PC-3 (cell line): ENCODE results near the gene SLC38A5.

Source experiments
- CTCF ChIP-seq: fragments of 300-600 bp; sonication (generic); conservative IDR thresholded peaks from 2 replicates; pipeline ENCODE4 v1.5.1; 2017; ENCODE audit warnings: antibody characterized with exemption, low read depth, mild to moderate bottlenecking, low read length
- EZH2 ChIP-seq: fragments of 300-600 bp; sonication (generic); IDR thresholded peaks from one replicate; pipeline ENCODE4 v1.6.1; 2017; ENCODE audit warnings: antibody characterized with exemption, mild to moderate bottlenecking, low read length; ENCODE audit not compliant: unreplicated experiment
- EZH2phosphoT487 ChIP-seq: fragments of 300-600 bp; sonication (generic); IDR thresholded peaks from 2 replicates; pipeline ENCODE4 v1.6.1; 2018; ENCODE audit warnings: mild to moderate bottlenecking, antibody characterized with exemption, low read length, borderline replicate concordance

DNA sequence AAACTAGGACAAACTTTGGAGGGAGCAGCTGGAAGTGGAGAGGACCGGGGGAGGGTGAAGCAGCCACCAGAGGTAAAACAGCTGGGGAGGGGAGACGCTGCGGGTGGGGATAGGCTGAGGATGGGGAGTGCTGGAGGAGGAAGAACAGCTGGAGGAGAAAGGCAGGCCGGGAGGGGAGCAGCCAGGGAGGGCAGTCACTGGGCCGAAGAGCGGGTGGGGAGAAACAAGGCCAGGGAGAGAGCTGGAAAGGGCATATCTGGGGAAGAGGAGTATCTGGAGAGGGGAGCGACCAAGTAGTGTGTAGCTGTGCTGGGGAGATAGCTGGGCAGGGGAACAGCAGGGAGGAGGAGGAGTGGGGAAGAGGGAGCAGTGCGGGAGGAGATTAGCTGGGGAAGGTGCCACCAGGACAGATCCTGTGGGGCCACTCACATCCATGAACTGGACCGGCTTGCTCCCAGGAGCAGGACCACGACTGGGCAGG, 2.7 kb downstream of the SLC38A5 start:
- TF ChIP-seq CTCF, result no peak
- no peak for TF ChIP-seq EZH2
- TF ChIP-seq EZH2phosphoT487, result no peak
